K562 (cell line): ENCODE measurements around the gene PTGER2. TPM values are rescaled to one million over a fixed set of nuclear protein-coding genes. Genes with fewer than 3 reads are reported as not detected.
A peak's percentile ranks its signal among the peaks of the same experiment; 100 is the strongest.

Experiments used
- ATAC-seq: fragments of 200-7000 bp; cut with Tn5 transposase; 3 replicates; pipeline ENCODE4 v1.9.1; 2020; ENCODE audit warnings: moderate library complexity
- BruUV-seq: library from RNA; stranded (reverse); fragments of 400-500 nt; replicated peaks from 2 replicates; lab custom pipeline; 2021; lab: Mats Ljungman, UMichigan
- CTCF ChIA-PET: fragments of 300-600 bp; formaldehyde crosslinking; extraction: SDS; loops from one replicate; lab custom pipeline; 2021; ENCODE audit warnings: low intra/inter-chr PET ratio; lab: Yijun Ruan, JAX
- POLR2A ChIA-PET: fragments of 300-600, 350-650 bp; sonication (Branson Sonifier 250); formaldehyde crosslinking; extraction: SDS; loops from one replicate; lab custom pipeline; 2021; ENCODE audit warnings: antibody characterized with exemption, inconsistent platforms; lab: Yijun Ruan, JAX
- DNase-seq, 4 experiments: peaks; one replicate each; pipeline versions ENCODE4 v3.0.0 to v3.0.0-alpha.2; 2011 to 2018; ENCODE audit warnings: low spot score in 3 of 4, mixed read lengths in 3 of 4; ENCODE audit errors: extremely low read depth in 1 of 4
- FAIRE-seq: peaks from 2 replicates; lab custom pipeline; 2011; peaks lifted over from hg19 to GRCh38; lab: Jason Lieb, UNC
- H2AFZ ChIP-seq: 2 replicates; pipeline ENCODE4 v1.6.0; 2011; ENCODE audit warnings: low read depth, low read length, control low read depth, inconsistent platforms
- H3K27ac ChIP-seq: fragments of 200-600 bp; 3 replicates; pipeline ENCODE4 v1.8.0; 2011; ENCODE audit warnings: low read depth, mild to moderate bottlenecking, control low read depth, inconsistent platforms, low read length, moderate library complexity, mixed read lengths; ENCODE audit errors: extremely low read depth
- H3K27me3 ChIP-seq, 2 experiments: fragments of 300-600 bp in 1 of 2; 2 replicates in 1 of 2; 3 replicates in 1 of 2; pipeline versions ENCODE4 v1.6.0 to v1.8.0; 2011; ENCODE audit warnings: inconsistent platforms in 2 of 2, low read length in 2 of 2, mild to moderate bottlenecking in 1 of 2, mixed read lengths in 1 of 2, moderate library complexity in 1 of 2; ENCODE audit not compliant: control insufficient read depth in 2 of 2, insufficient read depth in 2 of 2
- H3K36me3 ChIP-seq: fragments of 300-600 bp; 3 replicates; pipeline ENCODE4 v1.8.0; 2011; ENCODE audit warnings: mild to moderate bottlenecking, low read length, inconsistent platforms; ENCODE audit not compliant: control insufficient read depth, insufficient read depth
- H3K4me1 ChIP-seq, 2 experiments: fragments of 200-600 bp in 1 of 2; replicated peaks in 1 of 2; 2 replicates in 1 of 2; 3 replicates in 1 of 2; pipeline versions ENCODE4 v1.5.1 to v1.8.0; 2011; ENCODE audit warnings: inconsistent platforms in 2 of 2, low read length in 2 of 2, mild to moderate bottlenecking in 1 of 2, mixed read lengths in 1 of 2, moderate library complexity in 1 of 2; ENCODE audit not compliant: control insufficient read depth in 2 of 2, insufficient read depth in 2 of 2
- H3K4me2 ChIP-seq: 2 replicates; pipeline ENCODE4 v1.6.1; 2011; ENCODE audit warnings: low read length, control low read depth, inconsistent platforms, mixed read lengths; ENCODE audit not compliant: insufficient read depth
- H3K4me3 ChIP-seq: fragments of 200-600 bp; sonication (generic), shearing (Covaris generic); 2 replicates; pipeline ENCODE4 v1.5.1; 2016; ENCODE audit warnings: control low read depth, inconsistent platforms
- H3K79me2 ChIP-seq: fragments of 200-600 bp; 3 replicates; pipeline ENCODE4 v1.8.0; 2011; ENCODE audit warnings: low read length, inconsistent platforms; ENCODE audit not compliant: control insufficient read depth, insufficient read depth
- H3K9ac ChIP-seq, 2 experiments: 2 replicates each; pipeline versions ENCODE4 v1.6.0 to v1.6.1; 2011; ENCODE audit warnings: low read depth in 2 of 2, low read length in 2 of 2, control low read depth in 1 of 2, inconsistent platforms in 1 of 2, mild to moderate bottlenecking in 1 of 2, mixed read lengths in 1 of 2; ENCODE audit not compliant: insufficient read depth in 1 of 2
- H3K9me1 ChIP-seq: one replicate; pipeline ENCODE4 v1.6.0; 2011; ENCODE audit warnings: inconsistent platforms, mild to moderate bottlenecking, low read length, moderate library complexity; ENCODE audit not compliant: control insufficient read depth, insufficient read depth
- H3K9me3 ChIP-seq: replicated peaks from 2 replicates; pipeline ENCODE4 v1.5.1; 2011; ENCODE audit warnings: low read depth, low read length, inconsistent platforms; ENCODE audit not compliant: control insufficient read depth, insufficient read depth
- H4K20me1 ChIP-seq: replicated peaks from 2 replicates; pipeline ENCODE4 v1.6.1; 2011; ENCODE audit warnings: low read length, inconsistent platforms, mixed read lengths; ENCODE audit not compliant: control insufficient read depth, insufficient read depth
- ARID1B ChIP-seq: fragments of 450-650 bp; IDR thresholded peaks from 2 replicates; pipeline ENCODE4 v1.6.1; 2016; ENCODE audit warnings: antibody characterized with exemption, mild to moderate bottlenecking, inconsistent platforms
- CEBPB ChIP-seq: fragments of 450-650 bp; IDR thresholded peaks from 2 replicates; pipeline ENCODE4 v1.6.1; 2016; ENCODE audit warnings: missing genetic modification characterization, missing compliant biosample characterization
- CEBPG ChIP-seq, 3 experiments: fragments of 200-800 bp in 1 of 3; sonication (Bioruptor generic) in 1 of 3; sonication (generic) in 1 of 3; formaldehyde crosslinking in 1 of 3; IDR thresholded peaks in 2 of 3; conservative IDR thresholded peaks in 1 of 3; 2 replicates each; pipeline versions ENCODE4 v1.6.1 to v1.8.0; 2016 to 2022; ENCODE audit warnings: missing compliant biosample characterization in 2 of 3, missing genetic modification characterization in 2 of 3, mild to moderate bottlenecking in 1 of 3, missing genetic modification reagents in 1 of 3
- CTCF ChIP-seq, 3 experiments: IDR thresholded peaks in 2 of 3; conservative IDR thresholded peaks in 1 of 3; 2 replicates each; pipeline ENCODE4 v1.5.1; 2011 to 2012; ENCODE audit warnings: low read length in 3 of 3, mild to moderate bottlenecking in 3 of 3, control low read depth in 2 of 3, improper control_type of control experiment in 1 of 3, inconsistent platforms in 1 of 3, low read depth in 1 of 3, mixed read lengths in 1 of 3, moderate library complexity in 1 of 3; ENCODE audit not compliant: insufficient read depth in 2 of 3
- RAD21 ChIP-seq, 2 experiments: fragments of 250-450 bp in 1 of 2; fragments of 450-650 bp in 1 of 2; sonication (Bioruptor Pico) in 1 of 2; formaldehyde crosslinking in 1 of 2; IDR thresholded peaks in 1 of 2; conservative IDR thresholded peaks in 1 of 2; 2 replicates each; pipeline versions ENCODE4 v1.4.0 to v1.8.0; 2020 to 2022; ENCODE audit warnings: mild to moderate bottlenecking in 2 of 2, moderate library complexity in 1 of 2
- SMC3 ChIP-seq: conservative IDR thresholded peaks from 2 replicates; pipeline ENCODE4 v1.6.1; 2011; ENCODE audit warnings: low read depth, low read length, improper control_type of control experiment; ENCODE audit not compliant: insufficient read depth
- TFAP4 ChIP-seq: sonication (generic); formaldehyde crosslinking; IDR thresholded peaks from 2 replicates; pipeline ENCODE4 v1.8.0; 2022; ENCODE audit warnings: missing genetic modification reagents, mild to moderate bottlenecking, moderate library complexity, borderline replicate concordance
- in situ Hi-C: fragments of 300-500 bp; cut with MboI; formaldehyde crosslinking; loops from 4 replicates; pipeline ENCODE4 v1.15.0; 2018; ENCODE audit warnings: inconsistent platforms, mixed read lengths
- intact Hi-C: fragments of 100-400 bp; cut with micrococcal nuclease; formaldehyde crosslinking; loops from 2 replicates; pipeline ENCODE4 v1.14.2; 2022
- polyA plus RNA-seq, 8 experiments: library from polyadenylated mRNA; depleted of rRNA in 4 of 8; stranded (reverse) in 5 of 8; unstranded in 3 of 8; fragments of >200 nt; fragmentation: Nextera tagmentation in 2 of 8; fragmentation: Illumina TruSeq in 1 of 8; extraction: Ambion mirVana in 2 of 8; extraction: Trizol in 1 of 8; gene quantifications; 2 replicates each; pipeline versions ENCODE4 v1.2.1 to v1.2.3, GENCODE V29; 2011 to 2014; ENCODE audit warnings: inconsistent platforms in 1 of 8, missing spikeins in 1 of 8
- total RNA-seq, 7 experiments: library from RNA; depleted of rRNA in 6 of 7; stranded (reverse); fragments of >200 nt in 6 of 7; fragmentation: Illumina TruSeq in 2 of 7; extraction: Trizol in 2 of 7; gene quantifications; 2 replicates each; pipeline versions ENCODE4 v1.2.1 to v1.2.3, GENCODE V29; 2011 to 2021; ENCODE audit warnings: low replicate concordance in 1 of 7
- TF ChIP-seq, protein P1 (sequence below), 2 experiments: fragments of 450-650 bp; formaldehyde crosslinking in 1 of 2; IDR thresholded peaks; 2 replicates each; pipeline versions ENCODE4 v1.4.0 to v1.6.1; 2014 to 2020; ENCODE audit warnings: mild to moderate bottlenecking in 2 of 2, borderline replicate concordance in 1 of 2, low read depth in 1 of 2

PTGER2 gene
- total and polyA plus RNA-seq, 9 of the 15 experiments (the other 6 are each of a cell fraction or from before 2014, with no cell fraction given), result not detected

GRCh38 chr14:52299692-52300278, 14.3 kb upstream of the PTGER2 start:
- Histone ChIP-seq H3K9ac (no peak overlapping the region), H3K9me3 (no peaks in the 10 kb centered on the region), H3K9me1 (no peaks in the 10 kb centered on the region), H3K4me1 (no peaks in the 10 kb centered on the region), H3K79me2 (no peaks in the 10 kb centered on the region), H2AFZ (no peak overlapping the region), H4K20me1 (no peaks in the 10 kb centered on the region), H3K27me3 (no peaks in the 10 kb centered on the region), H3K27ac (no peak overlapping the region), H3K4me2 (no peak overlapping the region), H3K36me3 (no peaks in the 10 kb centered on the region), H3K4me3 (no peak overlapping the region)
- ATAC-seq (peak; percentile 75), FAIRE-seq (peak; percentile 52), DNase-seq (peak; percentile 12 to 31 (median 20))
- in situ Hi-C loops (loop anchor here (25.0 kb wide), 1 partner anchor 538 kb away; no protein-coding TSS in a partner anchor), intact Hi-C loops (loop anchor here (5.0 to 10.0 kb wide), 3 partner anchors 115 to 655 kb away; partner anchors contain the start of gene FERMT2)
- POLR2A ChIA-PET, result interaction anchor here (0.6 kb wide), 1 partner anchor 597 kb away, joined by 3 read pairs; no protein-coding TSS in a partner anchor
- CTCF ChIA-PET, result interaction anchor here (1.1 to 1.4 kb wide), 2 partner anchors 174 to 1006 kb away, joined by 4 to 7 read pairs; no protein-coding TSS in a partner anchor
- no peak for TF ChIP-seq TFAP4 (CRISPR knock-in tag)
- TF ChIP-seq ARID1B, result no peak
- TF ChIP-seq CEBPB, result peak; percentile 93
- TF ChIP-seq RAD21 (CRISPR knock-in tag; conservative IDR thresholded peaks at IDR 0.05 in 1 of 2, IDR thresholded peaks at IDR 0.05 in 1 of 2), result peak; percentile 55 to 68
- 0 out of 2 replicates have a peak, but pooled peaks have one; percentile 8 for TF ChIP-seq SMC3
- TF ChIP-seq, protein P1, sequence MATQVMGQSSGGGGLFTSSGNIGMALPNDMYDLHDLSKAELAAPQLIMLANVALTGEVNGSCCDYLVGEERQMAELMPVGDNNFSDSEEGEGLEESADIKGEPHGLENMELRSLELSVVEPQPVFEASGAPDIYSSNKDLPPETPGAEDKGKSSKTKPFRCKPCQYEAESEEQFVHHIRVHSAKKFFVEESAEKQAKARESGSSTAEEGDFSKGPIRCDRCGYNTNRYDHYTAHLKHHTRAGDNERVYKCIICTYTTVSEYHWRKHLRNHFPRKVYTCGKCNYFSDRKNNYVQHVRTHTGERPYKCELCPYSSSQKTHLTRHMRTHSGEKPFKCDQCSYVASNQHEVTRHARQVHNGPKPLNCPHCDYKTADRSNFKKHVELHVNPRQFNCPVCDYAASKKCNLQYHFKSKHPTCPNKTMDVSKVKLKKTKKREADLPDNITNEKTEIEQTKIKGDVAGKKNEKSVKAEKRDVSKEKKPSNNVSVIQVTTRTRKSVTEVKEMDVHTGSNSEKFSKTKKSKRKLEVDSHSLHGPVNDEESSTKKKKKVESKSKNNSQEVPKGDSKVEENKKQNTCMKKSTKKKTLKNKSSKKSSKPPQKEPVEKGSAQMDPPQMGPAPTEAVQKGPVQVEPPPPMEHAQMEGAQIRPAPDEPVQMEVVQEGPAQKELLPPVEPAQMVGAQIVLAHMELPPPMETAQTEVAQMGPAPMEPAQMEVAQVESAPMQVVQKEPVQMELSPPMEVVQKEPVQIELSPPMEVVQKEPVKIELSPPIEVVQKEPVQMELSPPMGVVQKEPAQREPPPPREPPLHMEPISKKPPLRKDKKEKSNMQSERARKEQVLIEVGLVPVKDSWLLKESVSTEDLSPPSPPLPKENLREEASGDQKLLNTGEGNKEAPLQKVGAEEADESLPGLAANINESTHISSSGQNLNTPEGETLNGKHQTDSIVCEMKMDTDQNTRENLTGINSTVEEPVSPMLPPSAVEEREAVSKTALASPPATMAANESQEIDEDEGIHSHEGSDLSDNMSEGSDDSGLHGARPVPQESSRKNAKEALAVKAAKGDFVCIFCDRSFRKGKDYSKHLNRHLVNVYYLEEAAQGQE (IDR thresholded peaks at IDR 0.05; ENCODE audit: borderline replicate concordance), result peak; percentile 21; the same call in 1 of the 2 replicates
- TF ChIP-seq, protein P1 (CRISPR knock-in tag; IDR thresholded peaks at IDR 0.05; ENCODE audit: low read depth), result no peak
- peak in 2 of 3 experiments; percentile 19 to 68; a peak in 4 of 6 replicates for TF ChIP-seq CTCF (IDR thresholded peaks at IDR 0.05 in 2 of 3, conservative IDR thresholded peaks at IDR 0.05 in 1 of 3; ENCODE audit: insufficient read depth in 2 of 3, low read depth in 1 of 3, low read length in 3 of 3)
- no peak for TF ChIP-seq CEBPG (CRISPR knock-in tag; IDR thresholded peaks at IDR 0.05)
- peak; percentile 69 to 87 for TF ChIP-seq CEBPG (tag; conservative IDR thresholded peaks at IDR 0.05 in 1 of 2, IDR thresholded peaks at IDR 0.05 in 1 of 2)
- no TSS peak for BruUV-seq
